Activated T-cell treated with anti-CD3 and anti-CD28 coated beads, Interleukin-2, amount 50 U/mL, for 24 hours (primary cell): ENCODE measurements around the gene TIE1.

Experiments
- DNase-seq: peaks from one replicate; pipeline ENCODE4 v3.0.0-alpha.2; 2020
- H3K27ac Mint-ChIP-seq: 2 replicates; pipeline ENCODE4 v1.8.0; 2020; ENCODE audit warnings: mild to moderate bottlenecking, mixed read lengths
- H3K27me3 Mint-ChIP-seq: 2 replicates; pipeline ENCODE4 v1.8.0; 2020; ENCODE audit warnings: mixed read lengths
- H3K36me3 Mint-ChIP-seq: 2 replicates; pipeline ENCODE4 v1.8.0; 2020; ENCODE audit warnings: low read depth, mixed read lengths
- H3K4me1 Mint-ChIP-seq: 2 replicates; pipeline ENCODE4 v1.8.0; 2020; ENCODE audit warnings: low read depth, mixed read lengths
- H3K4me3 Mint-ChIP-seq: 2 replicates; pipeline ENCODE4 v1.8.0; 2020; ENCODE audit warnings: mild to moderate bottlenecking, moderate library complexity, mixed read lengths
- H3K9me3 Mint-ChIP-seq: 2 replicates; pipeline ENCODE4 v1.8.0; 2020; ENCODE audit warnings: mixed read lengths

TIE1 gene

GRCh38 chr1:43296207-43296606, 4.6 kb upstream of the TIE1 start:
- Mint-ChIP-seq H3K4me1 (peaks cover 22% of the 10 kb centered on the region), H3K9me3 (no peaks in the 10 kb centered on the region), H3K27me3 (no peaks in the 10 kb centered on the region), H3K36me3 (no peaks in the 10 kb centered on the region), H3K27ac (peak overlapping the region; percentile 79), H3K4me3 (no peak overlapping the region)
- no peak for DNase-seq

GRCh38 chr1:43298055-43298454, 2.7 kb upstream of the TIE1 start:
- Mint-ChIP-seq H3K27me3 (no peaks in the 10 kb centered on the region), H3K27ac (no peak overlapping the region), H3K4me1 (peaks cover 22% of the 10 kb centered on the region), H3K4me3 (no peak overlapping the region), H3K36me3 (no peaks in the 10 kb centered on the region), H3K9me3 (no peaks in the 10 kb centered on the region)
- DNase-seq, result no peak

- no peak overlapping the region for H3K4me3 Mint-ChIP-seq
- H3K27me3 Mint-ChIP-seq, result no peaks in the 10 kb centered on the region
- DNase-seq, result no peak
- H3K36me3 Mint-ChIP-seq, result no peaks in the 10 kb centered on the region
- H3K27ac Mint-ChIP-seq, result no peak overlapping the region
- no peaks in the 10 kb centered on the region for H3K9me3 Mint-ChIP-seq
- H3K4me1 Mint-ChIP-seq, result peaks cover 22% of the 10 kb centered on the region
Measured at GRCh38 chr1:43299101-43299500, 1.7 kb upstream of the TIE1 start.

GRCh38 chr1:43302201-43302600, 1.4 kb downstream of the TIE1 start:
- DNase-seq, result no peak
- H3K27ac Mint-ChIP-seq, result no peak overlapping the region
- H3K4me3 Mint-ChIP-seq, result no peak overlapping the region
- H3K36me3 Mint-ChIP-seq, result no peaks in the 10 kb centered on the region
- H3K9me3 Mint-ChIP-seq, result no peaks in the 10 kb centered on the region
- H3K4me1 Mint-ChIP-seq, result no peaks in the 10 kb centered on the region
- no peaks in the 10 kb centered on the region for H3K27me3 Mint-ChIP-seq

- no peaks in the 10 kb centered on the region for H3K36me3 Mint-ChIP-seq
- H3K27me3 Mint-ChIP-seq, result no peaks in the 10 kb centered on the region
- H3K9me3 Mint-ChIP-seq, result no peaks in the 10 kb centered on the region
- no peak overlapping the region for H3K27ac Mint-ChIP-seq
- H3K4me3 Mint-ChIP-seq, result no peak overlapping the region
- no peaks in the 10 kb centered on the region for H3K4me1 Mint-ChIP-seq
- no peak for DNase-seq
Measured at GRCh38 chr1:43302721-43303470, 2.1 kb downstream of the TIE1 start.

GRCh38 chr1:43303471-43304313, 2.9 kb downstream of the TIE1 start:
- Mint-ChIP-seq H3K27ac (no peak overlapping the region), H3K4me3 (no peak overlapping the region), H3K4me1 (no peaks in the 10 kb centered on the region), H3K36me3 (no peaks in the 10 kb centered on the region), H3K9me3 (no peaks in the 10 kb centered on the region), H3K27me3 (no peaks in the 10 kb centered on the region)
- no peak for DNase-seq

- no peak for DNase-seq
- Mint-ChIP-seq H3K4me1 (no peaks in the 10 kb centered on the region), H3K27ac (no peak overlapping the region), H3K9me3 (no peaks in the 10 kb centered on the region), H3K4me3 (no peak overlapping the region), H3K36me3 (no peaks in the 10 kb centered on the region), H3K27me3 (no peaks in the 10 kb centered on the region)
Measured at GRCh38 chr1:43304314-43304681, 3.5 kb downstream of the TIE1 start.

GRCh38 chr1:43304771-43305300, 4.1 kb downstream of the TIE1 start:
- no peak for DNase-seq

GRCh38 chr1:43305461-43305860, 4.7 kb downstream of the TIE1 start:
- Mint-ChIP-seq H3K4me3 (no peak overlapping the region), H3K27ac (no peak overlapping the region), H3K9me3 (no peaks in the 10 kb centered on the region), H3K4me1 (no peaks in the 10 kb centered on the region), H3K27me3 (no peaks in the 10 kb centered on the region), H3K36me3 (no peaks in the 10 kb centered on the region)
- no peak for DNase-seq

More at GRCh38 chr1:43304771-43305300, 4.1 kb downstream of the TIE1 start:
- Mint-ChIP-seq H3K9me3 (no peaks in the 10 kb centered on the region), H3K36me3 (no peaks in the 10 kb centered on the region), H3K27me3 (no peaks in the 10 kb centered on the region), H3K4me3 (no peak overlapping the region), H3K4me1 (no peaks in the 10 kb centered on the region), H3K27ac (no peak overlapping the region)

- Mint-ChIP-seq H3K36me3 (no peaks in the 10 kb centered on the region), H3K9me3 (no peaks in the 10 kb centered on the region), H3K27me3 (no peaks in the 10 kb centered on the region), H3K4me3 (no peak overlapping the region), H3K4me1 (no peaks in the 10 kb centered on the region), H3K27ac (no peak overlapping the region)
- no peak for DNase-seq
Measured at GRCh38 chr1:43305926-43306687, 5.3 kb downstream of the TIE1 start.

- Mint-ChIP-seq H3K9me3 (no peaks in the 10 kb centered on the region), H3K27me3 (no peaks in the 10 kb centered on the region), H3K4me3 (no peak overlapping the region), H3K27ac (no peak overlapping the region), H3K4me1 (no peaks in the 10 kb centered on the region), H3K36me3 (no peaks in the 10 kb centered on the region)
- no peak for DNase-seq
Measured at GRCh38 chr1:43306688-43307457, 6.1 kb downstream of the TIE1 start.

- H3K27me3 Mint-ChIP-seq, result no peaks in the 10 kb centered on the region
- no peak for DNase-seq
- no peak overlapping the region for H3K4me3 Mint-ChIP-seq
- H3K9me3 Mint-ChIP-seq, result no peaks in the 10 kb centered on the region
- no peaks in the 10 kb centered on the region for H3K4me1 Mint-ChIP-seq
- no peak overlapping the region for H3K27ac Mint-ChIP-seq
- no peaks in the 10 kb centered on the region for H3K36me3 Mint-ChIP-seq
Measured at GRCh38 chr1:43307458-43308158, 6.8 kb downstream of the TIE1 start.

- Mint-ChIP-seq H3K36me3 (no peaks in the 10 kb centered on the region), H3K4me3 (no peak overlapping the region), H3K27ac (no peak overlapping the region), H3K9me3 (no peaks in the 10 kb centered on the region), H3K4me1 (no peaks in the 10 kb centered on the region), H3K27me3 (no peaks in the 10 kb centered on the region)
- DNase-seq, result no peak
Measured at GRCh38 chr1:43308635-43309404, 8.0 kb downstream of the TIE1 start.
